Measurements from ENCODE around the gene DNAH9.

The DNAH9 gene

GRCh38 chr17:11651089-11651488 lies 52.8 kb downstream of the DNAH9 start:
- no peak for DNase-seq (ENCODE audit: low read depth)

- DNase-seq (ENCODE audit: low read depth), result no peak
Observed at GRCh38 chr17:11668618-11669017, 70.3 kb downstream of the DNAH9 start.

DNA sequence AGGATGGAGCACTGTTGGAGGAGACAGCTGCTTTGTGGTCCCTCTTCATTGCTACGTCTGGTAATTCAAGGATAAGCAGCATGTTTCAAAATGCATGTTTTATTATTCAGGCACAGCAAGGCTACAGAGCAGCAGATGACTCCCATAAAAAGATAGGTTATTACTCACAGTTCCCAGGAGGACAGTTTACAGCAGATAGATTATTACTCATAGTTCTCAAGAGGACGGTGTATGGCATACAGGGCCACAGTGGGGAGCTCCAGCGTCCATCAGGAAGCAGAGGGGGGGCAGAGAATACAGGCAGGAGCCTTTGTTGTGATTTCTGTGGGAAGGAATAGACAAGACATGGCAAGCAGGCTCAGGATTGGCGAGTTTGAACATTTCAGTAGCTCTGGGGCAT lies 72.9 kb downstream of the DNAH9 start:
- DNase-seq (ENCODE audit: low read depth), result no peak

DNA sequence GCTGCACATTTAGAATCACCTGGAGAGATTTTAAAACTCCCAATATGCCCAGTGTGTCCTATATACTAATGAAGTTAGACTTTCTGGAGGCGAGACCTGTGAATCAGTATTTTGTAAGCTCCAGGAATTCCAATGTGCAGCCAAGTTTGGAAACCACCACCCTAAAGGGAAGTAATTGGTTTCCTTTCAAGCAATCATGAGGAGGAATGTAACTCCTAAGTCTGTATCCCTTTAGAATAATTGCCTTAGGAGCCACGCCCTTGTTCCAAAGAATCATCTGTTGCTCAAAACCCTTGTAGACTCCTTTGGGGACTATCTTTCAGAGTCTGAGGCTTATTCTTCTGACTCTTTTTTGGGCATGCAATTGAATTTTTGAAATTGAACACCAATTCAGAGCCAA lies 84.4 kb downstream of the DNAH9 start:
- DNase-seq (ENCODE audit: low read depth), result no peak

DNA sequence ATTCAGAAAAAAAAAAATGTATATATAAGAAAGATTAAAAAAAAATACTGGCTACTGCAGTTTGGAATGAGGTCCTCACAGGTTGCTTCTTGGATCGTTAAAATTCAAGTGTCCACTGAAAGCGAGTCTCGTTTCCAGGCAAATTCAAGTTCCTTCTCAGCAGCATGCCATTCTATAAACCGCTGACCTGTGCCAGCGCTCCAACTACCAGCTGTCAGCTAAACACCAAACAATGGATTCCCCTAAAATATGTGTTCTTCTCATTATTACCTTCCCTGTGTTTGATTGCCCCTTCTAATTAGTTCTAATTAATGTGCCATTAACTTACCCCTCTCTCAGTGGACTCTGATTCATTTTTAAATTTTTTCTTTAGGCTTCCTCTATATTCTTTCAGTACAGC lies 92.4 kb downstream of the DNAH9 start:
- DNase-seq (ENCODE audit: low read depth), result no peak

DNA sequence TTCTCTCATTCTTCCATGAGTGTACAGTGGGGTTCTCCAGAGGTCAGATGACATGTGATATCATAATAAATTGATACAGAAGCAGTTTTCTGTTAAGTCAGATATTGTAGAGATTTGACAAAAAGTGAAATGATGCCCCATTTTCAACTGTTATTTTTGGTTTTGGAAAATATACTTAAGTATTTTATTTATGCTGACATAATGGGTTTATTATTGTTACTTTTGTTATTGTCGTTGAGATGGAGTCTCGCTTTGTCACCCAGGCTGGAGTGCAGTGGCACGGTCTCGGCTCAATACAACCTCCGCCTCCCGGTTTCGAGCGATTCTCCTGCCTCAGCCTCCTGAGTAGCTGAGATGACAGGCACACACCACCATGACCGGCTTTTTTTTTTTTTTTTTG lies 94.4 kb downstream of the DNAH9 start:
- no peak for DNase-seq (ENCODE audit: low read depth)

DNA sequence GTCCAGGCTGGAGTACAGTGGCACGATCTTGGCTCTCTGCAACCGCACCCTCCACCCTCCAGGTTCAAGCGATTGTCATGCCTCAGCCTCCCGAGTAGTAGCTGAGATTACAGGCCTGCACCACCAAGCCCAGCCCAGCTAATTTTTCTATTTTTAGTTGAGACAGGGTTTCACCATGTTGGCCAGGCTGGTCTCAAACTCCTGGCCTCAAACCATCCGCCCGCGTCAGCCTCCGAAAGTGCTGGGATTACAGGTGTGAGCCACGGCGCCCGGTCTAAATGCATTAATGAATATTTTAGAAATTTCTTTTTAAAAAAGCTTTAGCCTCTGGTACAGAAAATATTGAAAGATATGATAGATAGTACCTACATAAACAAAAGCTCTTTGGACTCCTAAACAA lies 95.0 kb downstream of the DNAH9 start:
- DNase-seq (ENCODE audit: low read depth), result no peak

DNA sequence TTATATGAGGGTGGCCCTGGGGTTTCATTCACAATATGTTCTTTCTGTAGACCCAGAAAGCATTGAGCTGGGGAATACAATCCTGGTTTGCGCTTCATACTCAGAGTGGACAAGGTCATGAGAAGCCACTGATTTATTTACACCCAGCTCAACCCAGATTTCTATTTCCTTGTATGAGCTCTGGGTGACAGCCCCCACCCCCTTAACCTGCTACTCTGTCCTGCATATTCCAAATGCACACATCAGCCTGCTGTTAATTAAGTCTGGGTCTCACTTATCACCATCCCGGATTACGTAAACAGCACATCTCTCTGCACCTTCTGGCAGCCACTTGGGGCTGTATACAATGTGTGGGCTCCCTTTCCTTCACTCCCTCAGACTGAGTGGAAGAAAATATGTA lies 102.4 kb downstream of the DNAH9 start:
- no peak for DNase-seq (ENCODE audit: low read depth)

GRCh38 chr17:11701911-11702310 lies 103.6 kb downstream of the DNAH9 start:
- no peak for DNase-seq (ENCODE audit: low read depth)

DNA sequence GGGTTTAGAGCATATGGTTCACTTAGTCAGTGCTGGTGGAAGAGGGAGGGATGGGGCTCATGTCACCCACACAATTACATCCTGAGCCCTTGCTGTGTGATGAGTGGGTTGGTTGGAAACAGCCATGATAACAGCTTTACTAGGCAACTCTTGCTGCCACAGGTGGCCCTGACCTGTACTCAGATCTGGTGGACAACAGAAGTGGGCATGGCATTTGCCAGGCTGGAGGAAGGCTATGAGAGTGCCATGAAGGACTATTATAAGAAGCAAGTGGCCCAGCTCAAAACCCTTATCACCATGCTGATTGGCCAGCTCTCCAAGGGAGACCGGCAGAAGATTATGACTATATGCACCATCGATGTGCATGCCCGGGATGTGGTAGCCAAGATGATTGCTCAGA lies 105.8 kb downstream of the DNAH9 start:
- DNase-seq (ENCODE audit: low read depth), result no peak

- no peak for DNase-seq (ENCODE audit: low read depth)
Observed at GRCh38 chr17:11705111-11705510, 106.8 kb downstream of the DNAH9 start.

DNA sequence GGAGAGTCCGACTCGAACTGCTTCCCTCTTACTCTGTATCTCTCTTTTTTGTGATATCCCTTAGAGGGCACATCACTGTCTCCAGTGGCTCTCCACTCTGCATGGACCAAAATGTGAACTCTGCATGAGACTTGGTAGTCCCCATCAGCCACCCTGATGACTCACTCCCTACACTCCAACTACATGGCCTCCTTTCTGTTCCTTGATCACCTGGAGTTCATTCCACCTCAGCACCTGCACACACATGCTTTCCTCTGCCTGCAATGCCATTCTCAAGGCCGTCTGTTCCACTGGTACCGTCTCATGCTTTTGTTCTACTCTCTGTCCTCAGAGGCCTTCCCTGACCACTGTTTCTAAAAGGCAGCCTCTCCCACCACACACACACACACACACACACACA lies 109.3 kb downstream of the DNAH9 start:
- DNase-seq (ENCODE audit: low read depth), result no peak

- DNase-seq (ENCODE audit: low read depth), result no peak
Observed at GRCh38 chr17:11712456-11712855, 114.2 kb downstream of the DNAH9 start.

- DNase-seq (ENCODE audit: low read depth), result no peak
Observed at GRCh38 chr17:11719203-11719602, 120.9 kb downstream of the DNAH9 start.

DNA sequence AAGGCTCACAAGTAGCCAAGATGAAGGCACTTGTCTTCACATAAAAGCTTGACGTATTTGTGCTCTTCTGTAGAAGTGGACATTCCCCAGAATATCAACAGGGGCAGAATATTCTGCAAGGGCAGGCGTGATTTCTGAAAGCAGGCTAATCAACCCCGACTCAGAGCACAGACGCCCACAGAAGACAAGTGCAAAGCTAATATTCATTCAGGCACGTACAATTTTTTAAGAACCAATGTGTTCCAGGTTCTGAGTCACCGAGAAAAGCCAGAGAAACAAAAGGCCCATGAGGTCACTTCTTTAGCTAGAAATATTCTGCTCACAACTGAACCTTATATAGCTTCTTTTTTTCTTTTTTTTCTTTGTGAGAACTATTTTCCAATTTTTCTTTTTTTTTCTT lies 121.6 kb downstream of the DNAH9 start:
- DNase-seq (ENCODE audit: low read depth), result no peak

- DNase-seq (ENCODE audit: low read depth), result no peak
Observed at GRCh38 chr17:11720816-11721215, 122.5 kb downstream of the DNAH9 start.

DNA sequence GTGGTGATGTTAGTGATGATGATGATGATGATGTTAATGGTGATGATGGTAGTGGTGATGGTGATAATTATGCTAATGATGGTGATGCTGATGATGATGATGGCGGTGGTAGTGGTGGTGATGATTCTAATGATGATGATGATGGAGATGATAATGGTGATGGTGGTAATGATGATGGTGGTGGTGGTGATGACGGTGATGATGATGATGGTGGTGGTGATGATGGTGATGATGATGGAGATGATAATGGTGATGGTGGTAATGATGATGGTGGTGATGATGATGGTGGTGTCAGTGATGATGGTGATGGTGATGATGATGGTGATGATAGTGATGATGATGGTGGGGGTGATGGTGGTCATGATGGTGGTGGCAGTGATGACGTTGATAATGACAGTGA lies 132.5 kb downstream of the DNAH9 start:
- DNase-seq (ENCODE audit: low read depth), result no peak

DNA sequence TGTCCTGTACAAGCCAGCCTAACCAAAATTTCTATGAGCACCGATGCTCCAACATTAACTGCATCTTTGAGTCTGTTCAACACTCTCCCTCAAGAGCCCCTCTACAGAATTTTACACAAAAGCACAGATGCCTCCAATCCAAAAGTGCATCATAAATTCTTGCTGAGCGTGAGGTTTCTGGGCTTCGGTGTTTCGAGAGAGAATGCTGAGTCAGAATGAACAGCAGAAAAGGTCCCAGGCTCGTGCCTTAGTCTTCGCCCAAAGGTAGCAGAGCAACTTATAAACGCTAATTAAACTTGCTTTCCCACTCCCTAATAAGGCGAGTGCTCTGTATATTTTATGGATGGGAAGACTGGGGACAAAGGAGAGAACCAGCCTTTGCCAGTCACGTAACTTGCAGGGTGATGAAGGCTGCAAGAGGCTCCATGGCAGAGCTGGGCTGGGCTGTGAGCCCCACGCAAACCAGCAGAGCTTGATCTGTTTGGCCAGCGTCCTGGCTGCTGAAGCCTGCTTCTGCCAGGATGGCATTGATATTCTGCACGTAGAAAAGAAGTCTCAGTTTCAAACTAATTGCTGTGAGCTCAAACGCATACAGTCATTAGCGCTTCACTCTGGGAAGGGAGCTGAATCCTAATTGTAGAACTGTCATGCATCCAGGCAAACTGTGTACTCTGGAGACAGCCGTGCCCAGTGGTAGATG lies 138.5 kb downstream of the DNAH9 start:
- no peak for DNase-seq (ENCODE audit: low read depth)

DNA sequence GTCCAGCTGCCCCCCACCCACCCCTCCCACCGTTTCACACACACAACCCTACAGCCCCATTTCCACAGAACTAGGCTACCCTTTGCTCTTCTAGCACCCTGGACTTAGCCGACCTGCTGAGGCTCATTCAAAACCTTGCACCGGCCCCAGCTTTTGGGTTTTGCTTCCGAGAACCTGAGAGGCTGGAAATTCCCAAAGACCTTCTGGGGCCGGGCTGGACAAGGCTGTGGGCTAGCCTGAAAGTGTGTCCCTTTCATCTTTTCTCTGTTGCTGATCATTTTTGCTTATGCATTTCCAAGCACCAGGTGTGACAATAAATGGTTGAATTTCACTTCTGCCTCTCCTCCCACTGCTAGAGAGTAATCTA lies 139.0 kb downstream of the DNAH9 start:
- no peak for DNase-seq (ENCODE audit: low read depth)

- DNase-seq (ENCODE audit: low read depth), result no peak
Observed at GRCh38 chr17:11738151-11738550, 139.9 kb downstream of the DNAH9 start.

GRCh38 chr17:11739351-11739750 lies 141.1 kb downstream of the DNAH9 start:
- DNase-seq (ENCODE audit: low read depth), result no peak

DNA sequence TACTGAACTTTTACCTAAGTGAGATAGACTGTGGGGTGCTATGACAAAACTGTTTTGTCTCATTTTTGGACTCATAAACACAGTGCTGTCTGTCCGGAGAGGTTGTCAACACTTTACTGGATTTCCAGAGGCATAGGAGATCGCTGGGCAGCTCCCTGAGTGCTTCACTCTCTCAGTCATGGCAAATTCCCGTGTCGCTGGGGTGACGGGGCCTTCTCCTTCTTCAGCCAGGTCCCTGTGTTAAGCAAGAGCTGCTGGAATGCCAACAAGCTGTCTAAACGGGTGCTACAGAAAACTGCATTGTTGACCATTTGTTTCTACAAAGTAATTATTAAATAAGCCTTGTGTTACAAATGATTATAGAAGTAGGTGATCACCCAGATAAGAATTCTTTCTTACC lies 141.6 kb downstream of the DNAH9 start:
- no peak for DNase-seq (ENCODE audit: low read depth)

DNA sequence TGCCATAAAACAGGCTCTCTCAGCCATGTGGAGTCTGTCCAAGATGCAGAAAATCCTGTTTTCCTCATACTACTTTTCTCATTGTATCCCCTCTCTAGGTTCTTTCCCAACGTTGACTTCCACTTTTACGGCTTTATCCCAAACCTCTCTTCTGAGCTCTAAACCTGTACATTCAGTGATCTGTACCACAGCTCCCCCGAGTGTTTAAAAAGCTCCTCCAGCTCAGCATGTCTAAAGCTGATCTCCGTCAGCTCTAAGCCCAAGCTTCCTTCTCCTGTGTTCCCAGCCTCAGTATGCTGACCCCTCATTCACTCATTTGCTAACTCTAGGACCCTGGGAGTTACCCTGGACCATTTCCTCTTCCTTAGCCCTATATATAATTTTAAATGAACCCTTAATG lies 144.6 kb downstream of the DNAH9 start:
- DNase-seq (ENCODE audit: low read depth), result no peak

DNA sequence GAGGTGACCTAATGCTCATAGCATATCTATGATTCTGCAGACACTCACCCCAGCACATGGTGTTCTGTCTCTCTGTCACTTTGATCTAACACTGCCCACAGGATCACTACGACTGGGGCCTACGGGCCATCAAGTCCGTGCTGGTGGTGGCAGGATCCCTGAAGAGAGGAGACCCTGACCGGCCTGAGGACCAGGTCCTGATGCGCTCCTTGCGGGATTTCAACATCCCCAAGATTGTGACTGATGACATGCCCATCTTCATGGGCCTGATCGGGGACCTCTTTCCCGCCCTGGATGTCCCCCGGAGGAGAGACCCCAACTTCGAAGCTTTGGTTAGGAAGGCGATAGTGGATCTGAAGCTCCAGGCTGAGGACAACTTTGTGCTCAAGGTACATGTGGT lies 146.4 kb downstream of the DNAH9 start:
- no peak for DNase-seq (ENCODE audit: low read depth)

GRCh38 chr17:11747441-11747840 lies 149.2 kb downstream of the DNAH9 start:
- DNase-seq (ENCODE audit: low read depth), result no peak

All from activated T-helper 9 cell treated with anti-CD3 and anti-CD28 coated beads, Interleukin-2, amount 50 U/mL, for 16 hours (primary cell).